NB4 (cell line): ENCODE results near the gene VASH1.

Source experiments
- DNase-seq: peaks from one replicate; pipeline ENCODE4 v3.0.0; 2010; ENCODE audit warnings: low read depth
- H3K4me3 ChIP-seq: one replicate; pipeline ENCODE4 v1.5.1; 2011; ENCODE audit warnings: mild to moderate bottlenecking, low read depth, low read length, moderate library complexity
- CTCF ChIP-seq: IDR thresholded peaks from one replicate; pipeline ENCODE4 v1.5.1; 2012; ENCODE audit warnings: low read depth, low read length
- MAX ChIP-seq: IDR thresholded peaks from 2 replicates; pipeline ENCODE4 v1.6.1; 2011; ENCODE audit warnings: low read depth, low read length
- MYC ChIP-seq: IDR thresholded peaks from 2 replicates; pipeline ENCODE4 v1.6.1; 2011; ENCODE audit warnings: low read depth, low read length
- POLR2A ChIP-seq: IDR thresholded peaks from 2 replicates; pipeline ENCODE4 v1.6.1; 2011; ENCODE audit warnings: mild to moderate bottlenecking; ENCODE audit not compliant: insufficient read length; ENCODE audit errors: extremely low read depth

Gene VASH1

DNA sequence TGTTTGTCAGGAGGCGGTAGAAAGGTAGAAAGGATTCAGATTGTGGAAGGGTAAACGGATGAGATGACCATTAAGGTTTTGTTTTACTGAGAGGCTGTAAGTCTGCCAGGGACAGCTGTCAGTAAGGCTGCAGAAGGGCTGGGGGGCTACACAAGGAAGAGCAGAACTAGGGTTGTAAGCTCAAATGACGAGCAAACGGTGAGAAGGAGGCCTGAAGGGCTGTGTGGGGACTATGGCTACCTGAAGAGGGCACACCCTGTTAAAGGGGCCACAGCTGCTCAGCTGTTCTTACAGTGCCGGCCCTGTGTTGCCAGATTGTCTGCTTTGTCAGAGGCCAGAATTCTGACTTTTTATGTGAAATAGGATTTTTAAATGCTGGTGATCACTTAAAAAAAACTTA, 19.1 kb downstream of the VASH1 start:
- H3K4me3 ChIP-seq, result no peak overlapping the region
- no peak for DNase-seq
- no peak for TF ChIP-seq POLR2A

- DNase-seq, result no peak
- H3K4me3 ChIP-seq, result no peak overlapping the region
- TF ChIP-seq POLR2A (no peak), MAX (no peak)
Observed at GRCh38 chr14:76780875-76781647, 19.8 kb downstream of the VASH1 start.

- DNase-seq, result no peak
- TF ChIP-seq POLR2A, result no peak
- TF ChIP-seq MYC, result no peak
- no peak for TF ChIP-seq MAX
- TF ChIP-seq CTCF, result no peak
- no peak overlapping the region for H3K4me3 ChIP-seq
Observed at GRCh38 chr14:76781648-76782051, 20.4 kb downstream of the VASH1 start.

DNA sequence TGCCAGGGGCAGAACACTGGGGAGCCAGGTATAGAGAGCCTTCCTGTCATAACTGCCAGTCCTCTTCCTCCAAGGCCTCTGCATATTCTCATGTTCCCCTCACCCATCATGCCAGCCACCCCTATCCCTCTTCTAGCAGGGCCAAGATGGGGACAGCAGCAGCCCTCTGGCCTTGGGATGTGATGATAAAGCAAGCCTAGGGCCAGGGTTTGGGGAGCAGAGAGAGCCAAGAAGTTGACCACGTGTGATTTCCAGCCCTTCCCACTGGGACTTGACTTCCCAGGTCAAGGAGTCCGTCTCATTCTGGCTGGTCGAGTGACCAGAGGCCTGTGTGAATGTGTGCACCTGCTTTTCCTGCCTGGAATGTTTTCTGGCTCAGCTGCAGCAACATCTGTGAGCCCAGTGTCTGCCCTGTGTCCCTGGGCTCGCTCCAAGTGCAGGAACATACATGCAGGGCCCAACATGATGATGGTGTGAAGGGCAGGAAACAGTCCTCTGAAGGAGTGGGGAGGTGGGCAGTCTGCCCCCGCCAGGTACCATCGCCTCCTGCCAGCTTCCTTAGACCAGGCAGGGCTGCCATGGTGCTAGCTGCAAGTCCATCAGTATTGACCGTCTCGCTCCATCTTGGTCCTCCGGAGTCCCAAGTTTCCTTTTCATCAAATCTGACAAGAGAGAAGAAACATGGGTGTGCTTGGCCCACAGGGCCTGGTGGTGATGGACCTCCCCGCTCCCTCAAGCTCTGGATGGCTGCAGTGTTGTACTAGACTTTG, 21.0 kb downstream of the VASH1 start:
- H3K4me3 ChIP-seq, result no peak overlapping the region
- TF ChIP-seq MYC (no peak), POLR2A (no peak), MAX (no peak), CTCF (no peak)
- no peak for DNase-seq

DNA sequence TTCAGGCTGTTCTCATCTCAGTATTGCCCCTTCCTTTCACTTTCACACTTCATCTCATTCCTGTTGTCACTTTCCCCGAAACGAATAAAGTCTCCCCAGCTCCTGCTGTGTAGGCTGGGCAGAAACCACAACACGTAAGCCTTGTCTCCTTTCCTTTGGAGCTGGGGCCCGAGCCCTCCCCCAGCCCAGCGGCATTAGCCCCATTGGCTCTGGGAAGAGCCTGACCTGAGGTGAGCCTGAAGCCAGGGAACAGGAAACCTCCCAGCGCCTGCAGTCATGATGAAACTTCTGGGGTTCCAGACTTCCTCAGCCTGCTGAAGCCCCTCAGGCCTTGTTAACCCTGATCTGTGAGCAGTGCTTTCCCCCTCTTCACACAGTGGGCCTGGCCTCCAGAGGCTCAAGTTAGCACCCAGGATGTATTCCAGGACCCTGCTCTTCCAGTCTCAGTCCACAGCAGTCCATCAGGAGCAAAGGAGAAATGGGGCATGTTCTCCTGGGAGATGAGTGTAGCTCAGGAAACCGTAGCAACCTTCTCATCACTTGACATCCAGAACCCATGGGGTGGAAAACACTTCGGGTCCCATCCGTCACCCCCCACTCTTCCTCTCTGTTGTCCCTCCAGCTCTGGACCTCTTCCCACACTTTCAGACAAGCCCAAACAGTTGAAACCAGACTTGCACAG, 21.8 kb downstream of the VASH1 start:
- H3K4me3 ChIP-seq, result no peak overlapping the region
- TF ChIP-seq MYC (no peak), POLR2A (no peak), CTCF (no peak), MAX (no peak)
- DNase-seq, result no peak

DNA sequence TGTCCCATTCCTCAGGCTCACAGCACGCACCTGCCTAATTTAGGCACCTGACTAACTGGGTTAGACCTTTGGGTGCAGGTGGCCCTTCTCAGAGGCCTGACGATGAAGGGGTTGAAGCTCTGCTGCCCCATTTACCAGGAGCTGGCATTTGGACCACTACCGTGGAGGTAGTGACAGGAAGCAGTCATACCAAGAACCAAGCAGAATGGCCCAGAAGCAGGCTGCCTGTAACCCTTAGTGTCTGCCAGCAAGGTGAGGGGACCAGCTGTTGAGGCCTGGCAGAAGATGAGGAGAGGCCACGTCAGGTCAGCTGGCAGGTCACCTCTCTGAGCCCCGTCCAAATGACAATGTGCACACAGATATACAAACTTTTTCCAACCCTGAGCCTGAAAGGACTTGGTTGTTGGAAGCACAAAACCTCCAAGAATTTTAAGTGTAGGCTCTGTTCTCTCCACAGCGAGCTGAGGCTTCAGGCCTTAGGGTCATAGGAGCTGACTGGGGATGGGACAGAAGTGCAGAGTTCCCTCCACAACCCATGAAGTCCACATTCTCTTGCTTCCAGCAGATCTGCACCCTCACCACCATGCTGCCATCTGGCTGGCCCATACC, 23.1 kb downstream of the VASH1 start:
- TF ChIP-seq MYC (no peak), CTCF (no peak), MAX (no peak)
- DNase-seq, result no peak
- H3K4me3 ChIP-seq, result no peak overlapping the region
